Upper lobe of right lung (tissue), 1 donor: Measurements from ENCODE around the gene GLCCI1. TPM values are rescaled to one million over a fixed set of nuclear protein-coding genes. Genes with fewer than 3 reads are reported as not detected.

Experiments
- ATAC-seq: fragments of 200-7000 bp; cut with Tn5 transposase; one replicate; pipeline ENCODE4 v1.9.1; 2020; ENCODE audit warnings: mild to moderate bottlenecking, moderate library complexity
- DNase-seq: peaks from one replicate; pipeline ENCODE4 v3.0.0-alpha.2; 2020
- H3K27ac ChIP-seq: fragments of 200-600 bp; one replicate; pipeline ENCODE4 v1.8.0; 2022
- H3K27me3 ChIP-seq: fragments of 200-600 bp; one replicate; pipeline ENCODE4 v1.8.0; 2022; ENCODE audit warnings: mild to moderate bottlenecking
- H3K36me3 ChIP-seq: fragments of 200-600 bp; one replicate; pipeline ENCODE4 v1.8.0; 2022
- H3K4me1 ChIP-seq: fragments of 200-600 bp; one replicate; pipeline ENCODE4 v1.8.0; 2022
- H3K4me3 ChIP-seq: fragments of 200-600 bp; one replicate; pipeline ENCODE4 v1.8.0; 2022; ENCODE audit warnings: mild to moderate bottlenecking
- H3K9me3 ChIP-seq: fragments of 200-600 bp; one replicate; pipeline ENCODE4 v1.8.0; 2022
- intact Hi-C: fragments of 100-400 bp; cut with DNase I; formaldehyde crosslinking; loops from one replicate; pipeline ENCODE4 v1.11.0; 2022
- total RNA-seq: library from RNA; stranded (reverse); fragmentation: NEBNext Ultra II Directional; extraction: Animal tissue kit (Norgen Biotek cat#: 25700); gene quantifications from one replicate; pipeline ENCODE4 v1.2.1, GENCODE V29; 2021
- TF ChIP-seq, protein P1 (sequence below): fragments of 200-600 bp; IDR thresholded peaks from one replicate; pipeline ENCODE4 v1.8.0; 2022; ENCODE audit warnings: antibody characterized with exemption
- donor health status: DM: no; HTN: yes; CAD: no; lungs with severe emphysema.

Gene GLCCI1
- total RNA-seq, 1 donor from 2014 or later: 45.1 TPM

GRCh38 chr7:8114175-8114574 is 145.6 kb downstream of the GLCCI1 start:
- TF ChIP-seq, protein P1, sequence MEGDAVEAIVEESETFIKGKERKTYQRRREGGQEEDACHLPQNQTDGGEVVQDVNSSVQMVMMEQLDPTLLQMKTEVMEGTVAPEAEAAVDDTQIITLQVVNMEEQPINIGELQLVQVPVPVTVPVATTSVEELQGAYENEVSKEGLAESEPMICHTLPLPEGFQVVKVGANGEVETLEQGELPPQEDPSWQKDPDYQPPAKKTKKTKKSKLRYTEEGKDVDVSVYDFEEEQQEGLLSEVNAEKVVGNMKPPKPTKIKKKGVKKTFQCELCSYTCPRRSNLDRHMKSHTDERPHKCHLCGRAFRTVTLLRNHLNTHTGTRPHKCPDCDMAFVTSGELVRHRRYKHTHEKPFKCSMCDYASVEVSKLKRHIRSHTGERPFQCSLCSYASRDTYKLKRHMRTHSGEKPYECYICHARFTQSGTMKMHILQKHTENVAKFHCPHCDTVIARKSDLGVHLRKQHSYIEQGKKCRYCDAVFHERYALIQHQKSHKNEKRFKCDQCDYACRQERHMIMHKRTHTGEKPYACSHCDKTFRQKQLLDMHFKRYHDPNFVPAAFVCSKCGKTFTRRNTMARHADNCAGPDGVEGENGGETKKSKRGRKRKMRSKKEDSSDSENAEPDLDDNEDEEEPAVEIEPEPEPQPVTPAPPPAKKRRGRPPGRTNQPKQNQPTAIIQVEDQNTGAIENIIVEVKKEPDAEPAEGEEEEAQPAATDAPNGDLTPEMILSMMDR: no peak
- intact Hi-C loops: no loop called here
- H3K4me1 ChIP-seq: no peaks in the 10 kb centered on the region
- no peaks in the 10 kb centered on the region for H3K9me3 ChIP-seq
- peaks cover under 1% of the 10 kb centered on the region for H3K36me3 ChIP-seq
- no peak overlapping the region for H3K4me3 ChIP-seq
- no peak for ATAC-seq
- no peak for DNase-seq
- no peaks in the 10 kb centered on the region for H3K27me3 ChIP-seq
- H3K27ac ChIP-seq: no peak overlapping the region

DNA sequence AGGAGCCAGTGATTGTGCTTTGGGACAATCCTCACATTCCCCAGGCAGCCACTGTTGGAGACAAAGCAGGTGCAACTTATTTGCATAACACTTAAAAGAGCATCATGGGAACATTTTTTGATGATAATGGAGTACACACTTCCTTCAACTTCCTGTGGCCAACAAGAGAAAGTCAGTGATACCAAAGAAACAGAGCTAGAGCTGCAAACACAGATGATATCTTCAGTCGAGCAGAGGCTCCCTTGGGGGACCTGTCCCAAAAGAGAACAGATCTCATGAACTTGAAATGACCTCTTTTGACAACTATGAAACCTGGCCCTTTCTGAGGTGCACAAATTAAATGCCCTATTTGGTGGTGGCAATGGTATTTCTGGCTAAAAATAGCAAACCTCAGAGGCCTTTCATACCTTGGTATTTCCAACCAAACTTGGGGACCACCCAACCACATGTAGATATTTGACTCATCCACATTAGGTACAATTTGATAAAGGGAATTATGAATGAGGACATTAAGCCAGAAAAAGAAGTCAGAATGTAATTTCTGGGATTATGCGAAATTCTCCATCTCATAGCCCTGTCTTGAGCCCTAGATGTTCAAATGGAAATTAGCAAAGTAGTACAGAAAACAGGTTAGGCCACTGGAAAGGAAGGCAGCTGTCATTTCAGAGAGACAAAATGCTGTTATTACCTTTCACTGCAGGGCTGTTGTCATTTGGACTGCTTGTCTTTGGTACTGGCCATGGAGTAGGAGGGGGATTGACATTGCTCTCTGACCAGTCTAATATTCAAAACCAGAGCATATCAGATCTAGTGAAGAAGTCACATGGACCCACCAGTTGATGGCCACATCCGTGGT is 147.2 kb downstream of the GLCCI1 start:
- ATAC-seq (no peak), DNase-seq (no peak)
- no peak overlapping the region for H3K4me3 ChIP-seq
- no peaks in the 10 kb centered on the region for H3K4me1 ChIP-seq
- intact Hi-C loops: no loop called here
- TF ChIP-seq, protein P1: no peak
- H3K9me3 ChIP-seq: no peaks in the 10 kb centered on the region
- H3K27ac ChIP-seq: no peak overlapping the region
- H3K27me3 ChIP-seq: no peaks in the 10 kb centered on the region
- peaks cover 6% of the 10 kb centered on the region for H3K36me3 ChIP-seq

GRCh38 chr7:8117195-8117594 is 148.6 kb downstream of the GLCCI1 start:
- Histone ChIP-seq H3K27me3 (no peaks in the 10 kb centered on the region), H3K27ac (no peak overlapping the region), H3K9me3 (no peaks in the 10 kb centered on the region), H3K4me1 (no peaks in the 10 kb centered on the region), H3K4me3 (no peak overlapping the region), H3K36me3 (peaks cover 6% of the 10 kb centered on the region)
- DNase-seq: no peak
- ATAC-seq: no peak
- TF ChIP-seq, protein P1: no peak
- intact Hi-C loops: no loop called here

GRCh38 chr7:8119262-8119661 is 150.7 kb downstream of the GLCCI1 start:
- intact Hi-C loops: no loop called here
- TF ChIP-seq, protein P1: no peak
- no peak for DNase-seq
- no peak for ATAC-seq
- H3K27me3 ChIP-seq: no peaks in the 10 kb centered on the region
- H3K36me3 ChIP-seq: peaks cover 6% of the 10 kb centered on the region
- H3K27ac ChIP-seq: no peak overlapping the region
- H3K9me3 ChIP-seq: no peaks in the 10 kb centered on the region
- H3K4me1 ChIP-seq: no peaks in the 10 kb centered on the region
- H3K4me3 ChIP-seq: no peak overlapping the region

GRCh38 chr7:8120390-8121058 is 151.9 kb downstream of the GLCCI1 start:
- intact Hi-C loops: no loop called here
- Histone ChIP-seq H3K9me3 (no peaks in the 10 kb centered on the region), H3K4me1 (no peaks in the 10 kb centered on the region), H3K4me3 (no peak overlapping the region), H3K36me3 (peaks cover 6% of the 10 kb centered on the region), H3K27me3 (no peaks in the 10 kb centered on the region), H3K27ac (no peak overlapping the region)
- TF ChIP-seq, protein P1: no peak
- ATAC-seq: no peak
- DNase-seq: no peak
